CD4-positive, alpha-beta T cell treated with Interleukin-4 for 1 hour (primary cell): Measurements from ENCODE around the gene FEM1A.
"Not testable (repeated sequence)": the region's sequence is repeated elsewhere in the genome, so short reads cannot be mapped to it uniquely, and the experiment has no call there.

Experiments
- DNase-seq, 2 donors: peaks; one replicate each; pipeline ENCODE4 v3.0.0-alpha.2; 2020 to 2022

FEM1A gene

GRCh38 chr19:4814625-4815425 lies 23.3 kb downstream of the FEM1A start:
- no peak for DNase-seq

- peak; percentile 84 for DNase-seq
Observed at GRCh38 chr19:4815426-4816201, 24.1 kb downstream of the FEM1A start.

GRCh38 chr19:4816202-4816949 lies 24.8 kb downstream of the FEM1A start:
- no peak for DNase-seq

- no peak for DNase-seq
Observed at GRCh38 chr19:4816950-4817278, 25.4 kb downstream of the FEM1A start.

- no peak for DNase-seq
Observed at GRCh38 chr19:4817467-4818277, 26.1 kb downstream of the FEM1A start.

GRCh38 chr19:4821265-4821664 lies 29.7 kb downstream of the FEM1A start:
- no peak for DNase-seq

- not testable (repeated sequence) for DNase-seq
Observed at GRCh38 chr19:4822354-4822753, 30.8 kb downstream of the FEM1A start.

GRCh38 chr19:4823577-4823976 lies 32.0 kb downstream of the FEM1A start:
- no peak for DNase-seq

- peak in 1 of 2 donors; percentile 27 for DNase-seq
Observed at GRCh38 chr19:4829001-4829712, 37.6 kb downstream of the FEM1A start.

GRCh38 chr19:4830332-4830731 lies 38.8 kb downstream of the FEM1A start:
- no peak for DNase-seq

- DNase-seq = no peak
Observed at GRCh38 chr19:4830768-4831265, 39.3 kb downstream of the FEM1A start.

- DNase-seq = peak; percentile 89 to 90
Observed at GRCh38 chr19:4831304-4831978, 39.9 kb downstream of the FEM1A start, which contains the start of gene TICAM1. TSS of gene TICAM1 (minus strand) at chr19:4831712. CDS start at chr19:4818377, 13,335 bp downstream.

- DNase-seq = not testable (repeated sequence)
Observed at GRCh38 chr19:4831979-4832340, 40.4 kb downstream of the FEM1A start.

- DNase-seq = no peak
Observed at GRCh38 chr19:4832776-4833175, 41.2 kb downstream of the FEM1A start.

- no peak for DNase-seq
Observed at GRCh38 chr19:4839192-4839591, 47.7 kb downstream of the FEM1A start.

- DNase-seq = no peak
Observed at GRCh38 chr19:4843647-4843965, 52.1 kb downstream of the FEM1A start.

GRCh38 chr19:4844348-4845179 lies 53.0 kb downstream of the FEM1A start:
- DNase-seq = no peak

GRCh38 chr19:4845975-4846374 lies 54.4 kb downstream of the FEM1A start:
- DNase-seq = not testable (repeated sequence)

- DNase-seq = no peak
Observed at GRCh38 chr19:4847190-4847973, 55.8 kb downstream of the FEM1A start.
